ENCODE results near the gene USP5. TPM values are rescaled to one million over a fixed set of nuclear protein-coding genes. Genes with fewer than 3 reads are reported as not detected.
"Not testable (repeated sequence)": the region's sequence is repeated elsewhere in the genome, so short reads cannot be mapped to it uniquely, and the experiment has no call there.

Gene USP5
- total RNA-seq, 1 donor from 2014 or later = 36.6 TPM

DNA sequence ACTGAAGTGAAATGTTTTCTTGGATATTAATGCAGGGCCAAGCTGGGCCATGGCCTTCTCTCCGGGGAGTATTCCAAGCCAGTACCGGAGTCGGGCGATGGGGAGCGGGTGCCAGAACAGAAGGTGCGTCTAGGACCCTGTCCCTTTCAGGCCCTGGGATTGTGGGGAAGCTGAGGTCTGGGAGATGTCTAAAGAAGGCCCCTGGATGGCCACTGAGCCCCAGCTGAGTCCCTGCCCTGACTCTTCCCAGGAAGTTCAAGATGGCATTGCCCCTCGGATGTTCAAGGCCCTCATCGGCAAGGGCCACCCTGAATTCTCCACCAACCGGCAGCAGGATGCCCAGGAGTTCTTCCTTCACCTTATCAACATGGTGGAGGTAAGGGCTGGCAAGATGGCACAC is 8.2 kb downstream of the USP5 start:
- intact Hi-C loops (cut with DNase I) = no loop called here
- no peak for TF ChIP-seq POLR2A (IDR thresholded peaks at IDR 0.05)
- TF ChIP-seq POLR2AphosphoS5 (IDR thresholded peaks at IDR 0.05; ENCODE audit: insufficient read depth in 1 of 2, low read depth in 1 of 2) = no peak
- TF ChIP-seq, protein P1, sequence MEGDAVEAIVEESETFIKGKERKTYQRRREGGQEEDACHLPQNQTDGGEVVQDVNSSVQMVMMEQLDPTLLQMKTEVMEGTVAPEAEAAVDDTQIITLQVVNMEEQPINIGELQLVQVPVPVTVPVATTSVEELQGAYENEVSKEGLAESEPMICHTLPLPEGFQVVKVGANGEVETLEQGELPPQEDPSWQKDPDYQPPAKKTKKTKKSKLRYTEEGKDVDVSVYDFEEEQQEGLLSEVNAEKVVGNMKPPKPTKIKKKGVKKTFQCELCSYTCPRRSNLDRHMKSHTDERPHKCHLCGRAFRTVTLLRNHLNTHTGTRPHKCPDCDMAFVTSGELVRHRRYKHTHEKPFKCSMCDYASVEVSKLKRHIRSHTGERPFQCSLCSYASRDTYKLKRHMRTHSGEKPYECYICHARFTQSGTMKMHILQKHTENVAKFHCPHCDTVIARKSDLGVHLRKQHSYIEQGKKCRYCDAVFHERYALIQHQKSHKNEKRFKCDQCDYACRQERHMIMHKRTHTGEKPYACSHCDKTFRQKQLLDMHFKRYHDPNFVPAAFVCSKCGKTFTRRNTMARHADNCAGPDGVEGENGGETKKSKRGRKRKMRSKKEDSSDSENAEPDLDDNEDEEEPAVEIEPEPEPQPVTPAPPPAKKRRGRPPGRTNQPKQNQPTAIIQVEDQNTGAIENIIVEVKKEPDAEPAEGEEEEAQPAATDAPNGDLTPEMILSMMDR (IDR thresholded peaks at IDR 0.05) = no peak
- DNase-seq (ENCODE audit: extremely low spot score in 2 of 2) = no peak
- Histone ChIP-seq H3K27ac (no peak overlapping the region), H3K4me1 (no peaks in the 10 kb centered on the region), H3K36me3 (peaks cover 6 to 98% of the 10 kb centered on the region in 2 donors), H3K27me3 (no peaks in the 10 kb centered on the region), H3K9me3 (no peaks in the 10 kb centered on the region), H3K4me3 (no peak overlapping the region)

DNA sequence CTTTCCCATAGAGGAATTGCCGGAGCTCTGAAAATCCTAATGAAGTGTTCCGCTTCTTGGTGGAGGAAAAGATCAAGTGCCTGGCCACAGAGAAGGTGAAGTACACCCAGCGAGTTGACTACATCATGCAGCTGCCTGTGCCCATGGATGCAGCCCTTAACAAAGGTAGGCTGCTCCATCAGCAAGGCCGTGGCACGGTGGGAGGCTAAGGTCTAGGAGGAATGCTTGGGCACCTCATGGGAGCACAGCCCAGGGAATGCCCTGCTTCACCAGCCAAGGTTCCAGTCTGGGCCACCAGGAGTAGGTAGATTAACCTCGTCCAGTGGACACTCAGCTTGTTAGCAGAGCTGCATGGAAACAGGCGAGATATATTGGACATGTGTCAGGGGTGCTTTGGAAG is 9.0 kb downstream of the USP5 start:
- intact Hi-C loops (cut with DNase I) = no loop called here
- Histone ChIP-seq H3K4me3 (no peak overlapping the region), H3K27me3 (no peaks in the 10 kb centered on the region), H3K4me1 (no peaks in the 10 kb centered on the region), H3K9me3 (no peaks in the 10 kb centered on the region), H3K27ac (no peak overlapping the region), H3K36me3 (peaks cover 6 to 93% of the 10 kb centered on the region in 2 donors)
- DNase-seq (ENCODE audit: extremely low spot score in 2 of 2) = no peak
- TF ChIP-seq, protein P1 (IDR thresholded peaks at IDR 0.05) = no peak
- TF ChIP-seq POLR2A (IDR thresholded peaks at IDR 0.05) (no peak), POLR2AphosphoS5 (IDR thresholded peaks at IDR 0.05; ENCODE audit: insufficient read depth in 1 of 2, low read depth in 1 of 2) (no peak)

DNA sequence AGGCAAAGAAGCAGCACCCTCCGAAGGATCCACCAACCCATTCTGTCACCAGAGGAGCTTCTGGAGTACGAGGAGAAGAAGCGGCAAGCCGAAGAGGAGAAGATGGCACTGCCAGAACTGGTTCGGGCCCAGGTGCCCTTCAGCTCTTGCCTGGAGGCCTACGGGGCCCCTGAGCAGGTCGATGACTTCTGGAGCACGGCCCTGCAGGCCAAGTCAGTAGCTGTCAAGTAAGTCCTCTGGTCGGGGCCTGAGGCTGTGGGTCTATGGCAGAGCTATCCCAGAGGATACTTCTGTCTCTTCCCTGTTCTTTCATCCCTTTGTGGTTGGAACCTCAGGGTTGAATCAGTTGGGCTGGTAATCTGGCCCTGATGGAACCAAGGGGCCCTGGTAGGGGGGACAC is 9.4 kb downstream of the USP5 start:
- TF ChIP-seq POLR2AphosphoS5 (IDR thresholded peaks at IDR 0.05; ENCODE audit: insufficient read depth in 1 of 2, low read depth in 1 of 2) (no peak), POLR2A (IDR thresholded peaks at IDR 0.05) (no peak)
- TF ChIP-seq, protein P1 (IDR thresholded peaks at IDR 0.05) = no peak
- Histone ChIP-seq H3K27ac (no peak overlapping the region), H3K9me3 (no peaks in the 10 kb centered on the region), H3K4me3 (no peak overlapping the region), H3K27me3 (no peaks in the 10 kb centered on the region), H3K4me1 (peaks cover 4% of the 10 kb centered on the region), H3K36me3 (peaks cover 6 to 89% of the 10 kb centered on the region in 2 donors)
- intact Hi-C loops (cut with DNase I) = no loop called here
- no peak for DNase-seq (ENCODE audit: extremely low spot score in 2 of 2)

DNA sequence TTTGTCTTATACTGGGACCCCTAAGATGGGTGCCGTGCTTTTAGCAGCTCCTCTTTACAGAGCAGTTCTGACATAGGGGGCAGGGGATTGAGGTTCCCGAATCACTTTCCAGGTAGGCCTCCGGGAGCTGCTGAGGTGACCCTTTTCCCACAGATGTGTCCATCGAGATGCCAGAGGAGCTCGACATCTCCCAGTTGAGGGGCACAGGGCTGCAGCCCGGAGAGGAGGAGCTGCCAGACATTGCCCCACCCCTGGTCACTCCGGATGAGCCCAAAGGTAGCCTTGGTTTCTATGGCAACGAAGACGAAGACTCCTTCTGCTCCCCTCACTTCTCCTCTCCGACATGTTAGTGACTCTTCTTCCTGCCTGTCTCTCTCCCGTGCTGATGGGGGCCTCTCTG is 11.1 kb downstream of the USP5 start:
- intact Hi-C loops (cut with DNase I) = no loop called here
- Histone ChIP-seq H3K27me3 (no peaks in the 10 kb centered on the region), H3K4me1 (peaks cover 11% of the 10 kb centered on the region), H3K36me3 (peaks cover 6 to 72% of the 10 kb centered on the region in 2 donors), H3K4me3 (no peak overlapping the region), H3K27ac (no peak overlapping the region), H3K9me3 (no peaks in the 10 kb centered on the region)
- no peak for DNase-seq (ENCODE audit: extremely low spot score in 2 of 2)
- TF ChIP-seq POLR2AphosphoS5 (IDR thresholded peaks at IDR 0.05; ENCODE audit: insufficient read depth in 1 of 2, low read depth in 1 of 2) (no peak), POLR2A (IDR thresholded peaks at IDR 0.05) (no peak)
- TF ChIP-seq, protein P1 (IDR thresholded peaks at IDR 0.05) = no peak

DNA sequence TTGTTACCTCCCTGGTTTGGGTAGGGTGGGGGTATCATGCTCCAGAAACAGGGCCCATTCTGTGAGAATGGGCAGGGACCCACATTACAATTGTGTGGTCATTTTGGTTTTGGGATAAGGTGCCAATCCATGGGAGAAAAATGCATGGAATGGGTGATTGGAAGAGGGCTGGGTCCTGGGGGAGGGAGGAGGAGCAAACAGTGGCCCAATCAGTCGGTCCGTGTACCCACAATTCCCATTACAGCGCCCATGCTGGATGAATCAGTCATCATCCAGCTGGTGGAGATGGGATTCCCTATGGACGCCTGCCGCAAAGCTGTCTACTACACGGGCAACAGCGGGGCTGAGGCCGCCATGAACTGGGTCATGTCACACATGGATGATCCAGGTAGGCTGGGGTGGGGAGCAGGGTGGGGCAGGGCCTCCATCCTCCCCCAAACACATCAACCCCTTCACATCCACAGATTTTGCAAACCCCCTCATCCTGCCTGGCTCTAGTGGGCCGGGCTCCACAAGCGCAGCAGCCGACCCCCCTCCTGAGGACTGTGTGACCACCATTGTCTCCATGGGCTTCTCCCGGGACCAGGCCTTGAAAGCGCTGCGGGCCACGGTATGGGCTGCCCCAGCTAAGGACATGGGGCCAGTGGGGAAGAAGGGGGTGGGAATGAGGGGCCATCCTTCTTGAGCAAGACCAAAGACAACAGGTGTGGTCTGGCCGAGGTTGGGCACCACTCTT is 11.8 kb downstream of the USP5 start:
- no peaks in the 10 kb centered on the region for H3K9me3 ChIP-seq
- TF ChIP-seq POLR2AphosphoS5 (IDR thresholded peaks at IDR 0.05; ENCODE audit: insufficient read depth in 1 of 2, low read depth in 1 of 2) = no peak
- TF ChIP-seq, protein P1 (IDR thresholded peaks at IDR 0.05) = no peak
- TF ChIP-seq POLR2A (IDR thresholded peaks at IDR 0.05) = no peak
- H3K36me3 ChIP-seq = peaks cover 6 to 65% of the 10 kb centered on the region in 2 donors
- H3K27ac ChIP-seq = no peak overlapping the region
- H3K27me3 ChIP-seq = no peaks in the 10 kb centered on the region
- DNase-seq (ENCODE audit: extremely low spot score in 2 of 2) = no peak
- intact Hi-C loops (cut with DNase I) = no loop called here
- no peak overlapping the region for H3K4me3 ChIP-seq
- H3K4me1 ChIP-seq = peaks cover 18% of the 10 kb centered on the region

DNA sequence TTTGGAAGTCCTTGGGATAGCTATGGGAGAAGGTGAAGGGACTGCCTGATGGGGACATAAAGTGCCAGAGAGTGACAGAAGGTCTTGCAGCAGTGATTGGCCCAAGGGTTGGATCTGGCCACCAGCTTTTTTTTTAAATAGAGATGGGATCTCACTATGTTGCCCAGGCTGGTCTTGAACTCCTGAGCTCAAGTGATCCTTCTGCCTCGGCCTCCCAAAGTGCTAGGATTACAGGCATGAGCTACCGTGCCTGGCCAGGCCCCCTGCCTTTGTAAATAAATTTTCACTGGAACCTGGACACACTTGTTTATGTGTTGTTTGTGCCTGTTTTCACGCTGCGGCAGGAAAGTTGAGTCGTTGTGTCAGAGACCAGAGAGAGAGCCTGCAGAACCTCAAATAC is 13.4 kb downstream of the USP5 start:
- H3K4me1 ChIP-seq = peaks cover 33% of the 10 kb centered on the region
- not testable (repeated sequence) for H3K9me3 ChIP-seq; H3K27me3 ChIP-seq; H3K4me3 ChIP-seq; DNase-seq (ENCODE audit: extremely low spot score in 2 of 2); H3K27ac ChIP-seq
- intact Hi-C loops (cut with DNase I) = loop anchor here (5.0 kb wide), 1 partner anchor 62 kb away; the partner anchor contains the start of gene ATN1
- peaks cover 6 to 57% of the 10 kb centered on the region in 2 donors for H3K36me3 ChIP-seq

All from vagina (tissue), 2 donors.